HepG2 (cell line): ENCODE data around the gene USP7. TPM values are rescaled to one million over a fixed set of nuclear protein-coding genes. Genes with fewer than 3 reads are reported as not detected.

ENCODE experiments used
- CBFB ChIP-seq: sonication (generic); formaldehyde crosslinking; IDR thresholded peaks from 2 replicates; pipeline ENCODE4 v1.4.0; 2020; ENCODE audit warnings: missing genetic modification reagents
- DNMT1 ChIP-seq: sonication (generic); formaldehyde crosslinking; IDR thresholded peaks from 2 replicates; pipeline ENCODE4 v1.5.1; 2020; ENCODE audit warnings: mild to moderate bottlenecking, missing genetic modification reagents
- E2F1 ChIP-seq: sonication (generic); formaldehyde crosslinking; IDR thresholded peaks from 2 replicates; pipeline ENCODE4 v1.5.0; 2020; ENCODE audit warnings: missing genetic modification reagents
- FOXO4 ChIP-seq: sonication (generic); formaldehyde crosslinking; conservative IDR thresholded peaks from 2 replicates; pipeline ENCODE4 v1.8.1; 2023; ENCODE audit warnings: missing genetic modification reagents
- KLF16 ChIP-seq, 2 experiments: sonication (generic) in 1 of 2; formaldehyde crosslinking in 1 of 2; IDR thresholded peaks; 2 replicates each; pipeline versions ENCODE4 v1.6.1 to v1.8.0; 2016 to 2023; ENCODE audit warnings: missing genetic modification reagents in 2 of 2, missing compliant biosample characterization in 1 of 2
- NFKBIZ ChIP-seq: IDR thresholded peaks from 2 replicates; pipeline ENCODE4 v1.6.1; 2018; ENCODE audit warnings: missing genetic modification reagents, missing compliant biosample characterization
- NRL ChIP-seq: sonication (generic); formaldehyde crosslinking; IDR thresholded peaks from 2 replicates; pipeline ENCODE4 v1.5.0; 2020; ENCODE audit warnings: missing genetic modification reagents, mild to moderate bottlenecking, moderate library complexity, borderline replicate concordance
- ZBTB37 ChIP-seq: sonication (generic); formaldehyde crosslinking; IDR thresholded peaks from 2 replicates; pipeline ENCODE4 v1.4.0; 2020; ENCODE audit warnings: mild to moderate bottlenecking, missing genetic modification reagents
- ZNF256 ChIP-seq: sonication (generic); formaldehyde crosslinking; conservative IDR thresholded peaks from 2 replicates; pipeline ENCODE4 v1.4.0; 2020; ENCODE audit warnings: missing genetic modification reagents
- ZNF281 ChIP-seq: sonication (generic); formaldehyde crosslinking; IDR thresholded peaks from 2 replicates; pipeline ENCODE4 v1.4.0; 2020; ENCODE audit warnings: missing genetic modification reagents, borderline replicate concordance
- ZNF629 ChIP-seq: sonication (generic); formaldehyde crosslinking; conservative IDR thresholded peaks from 2 replicates; pipeline ENCODE4 v1.5.0; 2020; ENCODE audit warnings: missing genetic modification reagents
- ZNF646 ChIP-seq: sonication (generic); formaldehyde crosslinking; IDR thresholded peaks from 2 replicates; pipeline ENCODE4 v1.9.0; 2021; ENCODE audit warnings: mild to moderate bottlenecking, missing genetic modification reagents
- polyA plus RNA-seq, 8 experiments: library from polyadenylated mRNA; depleted of rRNA in 3 of 8; stranded (reverse) in 7 of 8; unstranded in 1 of 8; fragments of >200 nt; fragmentation: Illumina TruSeq in 4 of 8; extraction: Trizol in 4 of 8; gene quantifications; 2 replicates each; pipeline versions ENCODE4 v1.2.1 to v1.2.3, GENCODE V29; 2011 to 2016; ENCODE audit warnings: low read depth in 4 of 8, missing spikeins in 1 of 8, mixed read lengths in 1 of 8; ENCODE audit not compliant: insufficient read depth in 1 of 8
- total RNA-seq, 5 experiments: library from RNA; depleted of rRNA; stranded (reverse); fragments of >200 nt; fragmentation: Illumina TruSeq; extraction: Trizol; gene quantifications; 2 replicates each; pipeline ENCODE4 v1.2.3, GENCODE V29; 2016; ENCODE audit warnings: low read depth in 1 of 5

USP7 gene
- total and polyA plus RNA-seq, 2 of the 13 experiments (the other 11 are each of a cell fraction or from before 2014, with no cell fraction given): 52.5 to 173 TPM

GRCh38 chr16:8935989-8936388 is 27.7 kb downstream of the USP7 start (continued):
- 0 out of 2 replicates have a peak, but pooled peaks have one; percentile 43 for TF ChIP-seq ZNF281 (CRISPR knock-in tag)
- TF ChIP-seq E2F1: no peak
- 0 out of 2 replicates have a peak, but pooled peaks have one; percentile 43 for TF ChIP-seq NRL (CRISPR knock-in tag)
- no peak for TF ChIP-seq ZBTB37 (CRISPR knock-in tag)
- TF ChIP-seq DNMT1 (CRISPR knock-in tag): 0 out of 2 replicates have a peak, but pooled peaks have one; percentile 39
- no peak for TF ChIP-seq FOXO4 (CRISPR knock-in tag)
- no peak for TF ChIP-seq ZNF256 (CRISPR knock-in tag)
- no peak for TF ChIP-seq NFKBIZ
- TF ChIP-seq KLF16 (CRISPR knock-in tag; IDR thresholded peaks at IDR 0.05): no peak
- TF ChIP-seq CBFB (CRISPR knock-in tag): no peak
- TF ChIP-seq ZNF629 (CRISPR knock-in tag): no peak
- TF ChIP-seq ZNF646 (CRISPR knock-in tag): no peak
